GM12891 (cell line): ENCODE data around the gene HOXA3.

Experiments used
- PAX5 ChIP-seq: IDR thresholded peaks from 2 replicates; pipeline ENCODE4 v1.6.1; 2011; ENCODE audit warnings: low read length, moderate library complexity, mild to moderate bottlenecking; ENCODE audit not compliant: insufficient read depth, severe bottlenecking
- POLR2A ChIP-seq: IDR thresholded peaks from 2 replicates; pipeline ENCODE4 v1.6.1; 2011; ENCODE audit warnings: low read depth, low read length, control low read depth
- POLR2AphosphoS5 ChIP-seq: IDR thresholded peaks from 2 replicates; pipeline ENCODE4 v1.6.1; 2011; ENCODE audit warnings: low read depth, low read length, control low read depth
- SPI1 ChIP-seq: IDR thresholded peaks from 2 replicates; pipeline ENCODE4 v1.6.1; 2011; ENCODE audit warnings: low read depth, low read length, control low read depth

DNA sequence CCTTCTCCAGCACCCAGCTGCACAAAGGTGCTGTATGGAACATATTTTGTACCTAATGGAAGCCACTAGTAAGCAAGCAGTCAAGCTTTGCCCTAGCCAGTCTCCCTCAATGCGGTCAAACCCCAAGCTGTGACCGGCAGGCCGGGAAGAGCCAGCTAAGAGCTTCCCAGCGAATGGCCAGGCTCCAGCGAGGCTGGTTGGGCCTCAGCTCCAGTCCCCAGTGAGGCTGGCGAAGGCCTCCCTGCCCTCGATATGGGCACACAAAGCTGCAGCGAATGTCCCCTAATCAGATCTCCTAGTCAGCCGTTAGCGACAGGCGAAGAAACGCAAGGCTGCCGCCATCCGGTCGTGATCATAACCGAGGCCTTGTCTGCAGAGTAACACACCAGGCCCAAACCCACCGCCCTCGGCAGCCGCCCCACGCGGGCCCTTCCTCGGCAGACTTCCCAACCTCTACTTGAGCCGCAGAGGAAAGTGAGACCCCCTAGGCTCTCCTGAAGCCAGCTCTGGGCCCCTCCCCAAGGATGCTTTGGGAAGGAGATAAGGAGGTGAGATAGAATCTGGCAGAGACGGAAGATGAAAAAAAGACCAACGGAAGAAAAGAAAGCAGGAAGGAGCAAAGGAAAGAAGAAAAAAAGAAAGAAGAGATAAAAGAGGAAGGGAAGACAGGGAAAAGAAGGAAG lies 16.0 kb upstream of the HOXA3 start:
- TF ChIP-seq POLR2A: no peak
- no peak for TF ChIP-seq PAX5
- no peak for TF ChIP-seq POLR2AphosphoS5
- TF ChIP-seq SPI1: no peak
